ENCODE measurements around the gene SPAG16.

Gene SPAG16

GRCh38 chr2:213251618-213252017, 32.6 kb upstream of the SPAG16 start:
- TF ChIP-seq TAF1 (IDR thresholded peaks at IDR 0.05; ENCODE audit: borderline replicate concordance, insufficient read depth, low read length) (no peak), POLR2AphosphoS5 (IDR thresholded peaks at IDR 0.05; ENCODE audit: low read depth, low read length) (no peak), FOXP2 (optimal IDR thresholded peaks at IDR 0.05; ENCODE audit: borderline replicate concordance, extremely low read depth, extremely low read length, insufficient read depth) (no peak), REST (IDR thresholded peaks at IDR 0.05; ENCODE audit: insufficient read depth in 1 of 2, low read depth in 2 of 2, low read length in 2 of 2) (no peak), SIN3A (IDR thresholded peaks at IDR 0.05; ENCODE audit: borderline replicate concordance, insufficient read depth, low read length) (no peak)

GRCh38 chr2:213252206-213252605, 32.1 kb upstream of the SPAG16 start:
- TF ChIP-seq POLR2AphosphoS5 (IDR thresholded peaks at IDR 0.05; ENCODE audit: low read depth, low read length): no peak
- TF ChIP-seq TAF1 (IDR thresholded peaks at IDR 0.05; ENCODE audit: borderline replicate concordance, insufficient read depth, low read length): no peak
- no peak for TF ChIP-seq REST (IDR thresholded peaks at IDR 0.05; ENCODE audit: insufficient read depth in 1 of 2, low read depth in 2 of 2, low read length in 2 of 2)
- TF ChIP-seq FOXP2 (optimal IDR thresholded peaks at IDR 0.05; ENCODE audit: borderline replicate concordance, extremely low read depth, extremely low read length, insufficient read depth): no peak
- no peak for TF ChIP-seq SIN3A (IDR thresholded peaks at IDR 0.05; ENCODE audit: borderline replicate concordance, insufficient read depth, low read length)

DNA sequence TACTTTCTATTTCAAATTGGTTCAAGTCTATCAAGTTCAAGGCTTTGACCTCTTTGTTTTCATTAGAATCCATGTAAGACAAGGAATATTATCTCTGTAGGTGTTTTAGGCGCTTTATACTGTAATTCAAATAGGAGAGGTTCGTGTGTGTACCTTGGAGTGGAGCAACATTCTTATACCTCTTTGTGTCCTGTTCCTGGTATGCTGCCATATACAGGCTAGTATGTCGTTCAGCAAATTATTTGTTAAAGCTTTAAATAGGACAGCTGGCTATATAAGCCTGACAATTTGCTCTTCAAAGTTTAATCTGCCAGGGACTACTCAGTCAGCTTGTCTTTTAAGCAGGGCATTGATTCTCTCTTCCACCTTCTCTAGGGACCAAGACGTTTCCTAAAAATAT, 31.1 kb upstream of the SPAG16 start:
- TF ChIP-seq POLR2AphosphoS5 (IDR thresholded peaks at IDR 0.05; ENCODE audit: low read depth, low read length): no peak
- no peak for TF ChIP-seq REST (IDR thresholded peaks at IDR 0.05; ENCODE audit: insufficient read depth in 1 of 2, low read depth in 2 of 2, low read length in 2 of 2)
- no peak for TF ChIP-seq TAF1 (IDR thresholded peaks at IDR 0.05; ENCODE audit: borderline replicate concordance, insufficient read depth, low read length)
- no peak for TF ChIP-seq SIN3A (IDR thresholded peaks at IDR 0.05; ENCODE audit: borderline replicate concordance, insufficient read depth, low read length)
- TF ChIP-seq FOXP2 (optimal IDR thresholded peaks at IDR 0.05; ENCODE audit: borderline replicate concordance, extremely low read depth, extremely low read length, insufficient read depth): no peak

- TF ChIP-seq TAF1 (IDR thresholded peaks at IDR 0.05; ENCODE audit: borderline replicate concordance, insufficient read depth, low read length) (no peak), REST (IDR thresholded peaks at IDR 0.05; ENCODE audit: insufficient read depth in 1 of 2, low read depth in 2 of 2, low read length in 2 of 2) (no peak), POLR2AphosphoS5 (IDR thresholded peaks at IDR 0.05; ENCODE audit: low read depth, low read length) (no peak), FOXP2 (optimal IDR thresholded peaks at IDR 0.05; ENCODE audit: borderline replicate concordance, extremely low read depth, extremely low read length, insufficient read depth) (no peak), SIN3A (IDR thresholded peaks at IDR 0.05; ENCODE audit: borderline replicate concordance, insufficient read depth, low read length) (no peak)
Measured at GRCh38 chr2:213259266-213259665, 25.0 kb upstream of the SPAG16 start.

- no peak for TF ChIP-seq FOXP2 (optimal IDR thresholded peaks at IDR 0.05; ENCODE audit: borderline replicate concordance, extremely low read depth, extremely low read length, insufficient read depth)
- no peak for TF ChIP-seq SIN3A (IDR thresholded peaks at IDR 0.05; ENCODE audit: borderline replicate concordance, insufficient read depth, low read length)
- TF ChIP-seq REST (IDR thresholded peaks at IDR 0.05; ENCODE audit: insufficient read depth in 1 of 2, low read depth in 2 of 2, low read length in 2 of 2): no peak
- TF ChIP-seq POLR2AphosphoS5 (IDR thresholded peaks at IDR 0.05; ENCODE audit: low read depth, low read length): no peak
- no peak for TF ChIP-seq TAF1 (IDR thresholded peaks at IDR 0.05; ENCODE audit: borderline replicate concordance, insufficient read depth, low read length)
Measured at GRCh38 chr2:213261237-213261636, 23.0 kb upstream of the SPAG16 start.
